HG02870 (cell line): ENCODE data around the gene LRG1.

ENCODE experiments used
- ATAC-seq: cut with Tn5 transposase; IDR thresholded peaks from one replicate; pipeline ENCODE4 v1.9.1; 2021; ENCODE audit warnings: mild to moderate bottlenecking, moderate library complexity; ENCODE audit not compliant: unreplicated experiment

LRG1 gene

GRCh38 chr19:4497770-4498389 is 42.0 kb downstream of the LRG1 start:
- ATAC-seq, result no peak

GRCh38 chr19:4496304-4496703 is 43.5 kb downstream of the LRG1 start:
- ATAC-seq, result no peak

- no peak for ATAC-seq
These were observed 44.4 kb downstream of the LRG1 start for GRCh38 chr19:4495471-4495870.

GRCh38 chr19:4494691-4495064 is 45.2 kb downstream of the LRG1 start:
- no peak for ATAC-seq

DNA sequence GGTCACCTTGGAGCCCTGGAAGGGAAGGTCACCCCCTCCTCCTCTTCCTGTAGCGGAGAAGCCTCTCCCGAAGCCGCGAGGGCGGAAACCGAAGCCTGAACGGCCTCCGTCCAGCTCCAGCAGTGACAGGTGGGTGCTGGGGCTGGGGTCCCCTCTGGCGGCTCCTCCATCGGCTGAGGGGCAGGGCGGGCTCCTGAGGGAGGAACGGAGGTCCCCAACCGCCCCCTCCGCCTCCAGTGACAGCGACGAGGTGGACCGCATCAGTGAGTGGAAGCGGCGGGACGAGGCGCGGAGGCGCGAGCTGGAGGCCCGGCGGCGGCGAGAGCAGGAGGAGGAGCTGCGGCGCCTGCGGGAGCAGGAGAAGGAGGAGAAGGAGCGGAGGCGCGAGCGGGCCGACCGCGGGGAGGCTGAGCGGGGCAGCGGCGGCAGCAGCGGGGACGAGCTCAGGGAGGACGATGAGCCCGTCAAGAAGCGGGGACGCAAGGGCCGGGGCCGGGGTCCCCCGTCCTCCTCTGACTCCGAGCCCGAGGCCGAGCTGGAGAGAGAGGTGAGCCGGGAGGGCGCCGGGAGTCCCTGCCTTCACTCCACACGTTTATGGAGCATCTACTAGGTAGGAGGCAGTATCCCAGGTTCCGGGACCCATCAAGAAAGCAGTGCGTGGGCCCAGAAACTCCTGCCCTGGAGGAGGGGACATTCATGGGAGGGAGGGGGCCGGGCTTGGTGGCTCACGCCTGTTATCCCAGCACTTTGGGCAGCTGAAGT is 45.7 kb downstream of the LRG1 start:
- ATAC-seq, result no peak

DNA sequence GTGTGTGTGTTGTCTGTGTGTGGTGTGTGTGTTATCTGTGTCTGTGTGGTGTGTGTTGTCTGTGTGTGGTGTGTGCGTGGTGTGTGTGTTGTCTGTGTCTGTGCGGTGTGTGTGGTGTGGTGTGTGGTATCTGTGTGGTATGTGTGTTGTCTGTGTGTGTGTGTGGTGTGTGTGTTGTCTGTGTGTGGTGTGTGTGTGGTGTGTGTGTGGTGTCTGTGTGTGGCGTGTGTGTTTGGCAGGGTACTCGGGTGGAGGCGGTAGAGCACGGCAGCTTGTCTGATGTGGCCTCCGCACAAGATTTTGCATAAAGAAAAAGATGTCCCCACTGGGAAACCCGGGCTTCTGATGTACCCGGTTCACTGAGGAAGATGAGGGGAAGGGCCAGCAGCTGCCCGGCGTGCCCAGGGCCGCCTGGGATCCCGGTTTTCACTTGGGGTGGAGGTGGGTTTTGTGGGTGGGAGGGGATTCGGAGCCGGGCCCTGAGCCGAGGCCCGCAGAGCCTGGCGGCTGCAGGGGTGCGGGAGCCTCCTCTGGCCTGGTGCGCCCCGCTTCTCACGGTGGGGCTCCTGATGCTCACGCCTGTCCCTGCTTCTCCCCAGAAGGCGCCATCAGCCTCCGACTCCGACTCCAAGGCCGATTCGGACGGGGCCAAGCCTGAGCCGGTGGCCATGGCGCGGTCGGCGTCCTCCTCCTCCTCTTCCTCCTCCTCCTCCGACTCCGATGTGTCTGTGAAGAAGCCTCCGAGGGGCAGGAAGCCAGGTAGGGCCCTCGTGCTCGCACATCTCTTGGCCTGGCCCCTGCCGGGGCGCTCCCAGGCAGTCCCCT is 46.5 kb downstream of the LRG1 start:
- no peak for ATAC-seq

GRCh38 chr19:4492337-4493103 is 47.3 kb downstream of the LRG1 start:
- no peak for ATAC-seq

DNA sequence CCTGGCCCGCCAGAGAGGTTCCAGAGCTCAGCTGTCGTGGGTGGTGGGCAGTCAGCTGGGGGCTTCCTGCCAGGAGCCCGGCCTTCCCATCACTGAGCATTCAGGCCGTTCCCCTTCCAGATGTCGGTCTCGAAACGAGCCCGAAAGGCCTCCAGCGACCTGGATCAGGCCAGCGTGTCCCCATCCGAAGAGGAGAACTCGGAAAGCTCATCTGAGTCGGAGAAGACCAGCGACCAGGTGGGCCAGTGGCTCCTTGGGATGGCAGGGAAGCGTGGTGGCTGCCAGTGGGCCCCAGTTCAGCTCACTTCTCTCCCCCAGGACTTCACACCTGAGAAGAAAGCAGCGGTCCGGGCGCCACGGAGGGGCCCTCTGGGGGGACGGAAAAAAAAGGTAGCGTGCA is 48.4 kb downstream of the LRG1 start:
- no peak for ATAC-seq

GRCh38 chr19:4488496-4488895 is 51.3 kb downstream of the LRG1 start:
- no peak for ATAC-seq

DNA sequence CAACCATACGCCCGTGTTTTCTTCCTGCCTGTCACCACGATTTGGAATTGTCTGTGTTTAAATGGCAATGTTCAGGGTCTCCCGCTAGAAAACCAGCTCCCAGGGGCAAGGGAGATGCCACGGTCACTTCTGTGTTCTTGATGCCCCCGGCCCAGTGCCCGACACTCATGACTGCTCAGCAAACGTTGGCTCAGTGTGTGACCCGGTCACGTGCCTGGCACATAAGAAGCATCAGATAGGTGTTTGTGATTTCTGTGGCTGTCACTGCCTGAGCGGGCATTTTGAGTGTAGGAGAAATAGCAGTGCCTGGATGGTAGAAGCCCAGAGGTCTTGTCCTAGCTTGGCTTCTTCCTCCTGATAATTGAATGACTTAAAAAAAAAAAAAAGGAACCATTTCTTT is 52.3 kb downstream of the LRG1 start:
- no peak for ATAC-seq
